ENCODE data around the gene HEPHL1.

The HEPHL1 gene

DNA sequence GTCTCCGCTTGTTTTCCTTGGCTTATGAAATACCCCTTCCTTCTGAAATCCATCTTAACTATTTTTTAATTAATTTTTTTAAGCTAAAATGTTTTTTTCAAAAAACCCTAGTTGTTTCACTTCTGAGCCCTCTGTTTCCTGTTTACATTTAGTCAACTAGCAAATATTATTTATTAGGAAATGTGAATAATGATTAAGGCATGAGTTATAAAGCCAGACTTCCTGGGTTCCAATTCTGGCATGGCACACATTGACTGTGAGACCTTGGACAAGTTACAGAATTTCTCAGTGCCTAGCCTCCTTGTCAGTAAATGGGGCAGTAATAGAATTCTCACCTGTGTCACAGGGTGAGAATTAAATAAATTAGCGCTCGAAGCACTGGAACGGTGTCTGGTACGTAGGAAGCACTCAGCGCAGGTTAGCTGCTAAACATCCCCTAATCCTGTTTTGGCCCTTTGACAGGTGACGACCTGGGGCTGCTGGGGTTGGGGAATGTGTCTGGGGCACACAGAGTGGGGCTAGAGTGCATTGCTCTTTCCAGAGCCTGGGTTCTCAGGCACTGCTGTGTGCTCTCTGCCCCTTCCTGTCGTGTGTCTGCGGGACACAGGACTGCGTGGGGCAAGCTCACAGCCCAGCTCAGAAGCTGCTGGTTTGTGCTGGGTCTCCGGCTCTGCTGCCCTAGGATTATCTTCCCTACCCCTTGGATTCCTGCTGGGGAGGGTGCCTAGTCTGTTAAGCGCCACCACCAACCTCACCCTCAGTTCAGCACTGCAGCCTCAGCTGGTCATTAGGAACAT lies 120.6 kb downstream of the HEPHL1 start:
- Histone ChIP-seq H3K27ac (ENCODE audit: low read depth, low read length) (no peak overlapping the region), H3K79me2 (ENCODE audit: insufficient read depth, low read length) (peaks cover 61% of the 10 kb centered on the region), H4K20me1 (ENCODE audit: low read depth, low read length) (peaks cover 15% of the 10 kb centered on the region; the same call in 1 of the 2 replicates)

GRCh38 chr11:94142308-94143281 lies 121.4 kb downstream of the HEPHL1 start:
- Histone ChIP-seq H3K27me3 (ENCODE audit: low read length) (no peaks in the 10 kb centered on the region), H3F3A (ENCODE audit: insufficient read depth) (no peaks in the 10 kb centered on the region), H3K9me3 (ENCODE audit: insufficient read depth, low read length) (no peaks in the 10 kb centered on the region), H3K4me3 (ENCODE audit: insufficient read depth, low read length, poor library complexity, severe bottlenecking) (no peak overlapping the region), H4K20me1 (ENCODE audit: low read depth, low read length) (peaks cover 15% of the 10 kb centered on the region; the same call in 1 of the 2 replicates), H3K9me2 (replicated peaks; ENCODE audit: insufficient read depth, low read length) (no peaks in the 10 kb centered on the region), H3K27ac (ENCODE audit: low read depth, low read length) (no peak overlapping the region), H2AFZ (ENCODE audit: low read depth, low read length, severe bottlenecking) (no peak overlapping the region), H3K4me2 (ENCODE audit: low read depth, low read length, poor library complexity, severe bottlenecking) (no peak overlapping the region), H3K9ac (ENCODE audit: low read length) (no peak overlapping the region), H3K36me3 (ENCODE audit: low read length) (no peaks in the 10 kb centered on the region), H3K79me2 (ENCODE audit: insufficient read depth, low read length) (peaks cover 64% of the 10 kb centered on the region)
- TF ChIP-seq CTCF (IDR thresholded peaks at IDR 0.05; ENCODE audit: insufficient read depth, low read length, poor library complexity, severe bottlenecking) = no peak
- TF ChIP-seq EZH2phosphoT487 (conservative IDR thresholded peaks at IDR 0.05; ENCODE audit: low read length) = no peak

More for the DNA sequence above, 120.6 kb downstream of the HEPHL1 start:
- H2AFZ ChIP-seq (ENCODE audit: low read depth, low read length, severe bottlenecking) = no peak overlapping the region
- H3K4me3 ChIP-seq (ENCODE audit: insufficient read depth, low read length, poor library complexity, severe bottlenecking) = no peak overlapping the region
- H3K9ac ChIP-seq (ENCODE audit: low read length) = no peak overlapping the region
- H3K9me3 ChIP-seq (ENCODE audit: insufficient read depth, low read length) = no peaks in the 10 kb centered on the region
- H3K36me3 ChIP-seq (ENCODE audit: low read length) = no peaks in the 10 kb centered on the region
- H3K4me2 ChIP-seq (ENCODE audit: low read depth, low read length, poor library complexity, severe bottlenecking) = no peak overlapping the region
- no peaks in the 10 kb centered on the region for H3K9me2 ChIP-seq (replicated peaks; ENCODE audit: insufficient read depth, low read length)
- TF ChIP-seq EZH2phosphoT487 (conservative IDR thresholded peaks at IDR 0.05; ENCODE audit: low read length) = no peak
- no peaks in the 10 kb centered on the region for H3K27me3 ChIP-seq (ENCODE audit: low read length)
- H3F3A ChIP-seq (ENCODE audit: insufficient read depth) = no peaks in the 10 kb centered on the region

DNA sequence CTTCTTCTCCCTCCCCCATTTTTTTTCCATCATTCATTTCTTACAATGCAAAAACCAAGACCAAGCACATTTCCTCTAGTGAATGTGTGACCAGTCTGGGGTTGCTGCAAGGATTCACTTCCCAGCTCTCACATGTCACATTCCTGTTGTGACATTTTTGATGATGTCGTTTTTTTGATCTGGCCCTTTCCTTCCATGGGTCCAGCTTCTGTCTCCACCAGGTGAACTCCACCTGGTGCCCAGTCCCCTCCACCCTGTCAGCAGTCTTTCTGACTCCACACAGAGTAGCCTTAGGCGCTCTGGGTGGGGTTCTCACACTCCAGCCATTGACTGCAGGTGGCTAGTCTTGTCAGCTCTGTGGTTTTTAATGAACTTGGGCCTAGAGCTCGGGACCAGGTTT lies 123.1 kb downstream of the HEPHL1 start:
- Histone ChIP-seq H3K9ac (ENCODE audit: low read length) (no peak overlapping the region), H3K27me3 (ENCODE audit: low read length) (no peaks in the 10 kb centered on the region), H2AFZ (ENCODE audit: low read depth, low read length, severe bottlenecking) (no peak overlapping the region), H3K79me2 (ENCODE audit: insufficient read depth, low read length) (peaks cover 63% of the 10 kb centered on the region), H3K36me3 (ENCODE audit: low read length) (no peaks in the 10 kb centered on the region), H4K20me1 (ENCODE audit: low read depth, low read length) (peaks cover 4% of the 10 kb centered on the region; the same call in 1 of the 2 replicates), H3F3A (ENCODE audit: insufficient read depth) (no peaks in the 10 kb centered on the region), H3K9me2 (replicated peaks; ENCODE audit: insufficient read depth, low read length) (no peaks in the 10 kb centered on the region), H3K27ac (ENCODE audit: low read depth, low read length) (no peak overlapping the region), H3K9me3 (ENCODE audit: insufficient read depth, low read length) (no peaks in the 10 kb centered on the region), H3K4me3 (ENCODE audit: insufficient read depth, low read length, poor library complexity, severe bottlenecking) (no peak overlapping the region), H3K4me2 (ENCODE audit: low read depth, low read length, poor library complexity, severe bottlenecking) (no peak overlapping the region)
- TF ChIP-seq EZH2phosphoT487 (conservative IDR thresholded peaks at IDR 0.05; ENCODE audit: low read length) = no peak
- TF ChIP-seq CTCF (IDR thresholded peaks at IDR 0.05; ENCODE audit: insufficient read depth, low read length, poor library complexity, severe bottlenecking) = no peak

All from SU-DHL-6 (cell line).